NCI-H1105 treated with DMSO at 0.1 percent for 48 hours (cell line): Measurements from ENCODE around the gene LDB2.
"Not testable (repeated sequence)": the region's sequence is repeated elsewhere in the genome, so short reads cannot be mapped to it uniquely, and the experiment has no call there.

Experiments used
- DNase-seq: peaks from one replicate; lab custom pipeline; 2025; lab: John Stamatoyannopoulos, UW

LDB2 gene

GRCh38 chr4:16596267-16596666, 302.2 kb downstream of the LDB2 start:
- DNase-seq: no peak

- no peak for DNase-seq
Observed at GRCh38 chr4:16594128-16594527, 304.3 kb downstream of the LDB2 start.

DNA sequence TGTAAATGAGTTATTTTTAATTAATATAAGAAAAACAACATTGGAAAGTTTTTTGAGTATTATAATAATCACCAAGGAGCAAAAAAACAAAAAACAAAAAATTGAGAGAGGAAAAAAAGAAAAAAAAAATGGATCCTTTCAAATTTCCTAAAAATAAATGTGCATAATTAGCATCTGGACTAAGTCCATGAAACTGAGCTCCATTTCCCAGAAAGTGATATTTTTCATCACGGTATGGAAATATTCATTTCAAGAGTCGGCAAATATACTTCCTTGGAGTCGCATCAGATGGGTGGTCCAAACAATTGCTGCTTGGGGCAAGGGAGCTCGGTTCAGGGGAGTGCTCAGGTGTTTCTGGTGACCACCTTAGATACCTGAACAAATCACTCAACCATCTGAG, 305.1 kb downstream of the LDB2 start:
- DNase-seq: no peak

GRCh38 chr4:16591272-16591826, 307.1 kb downstream of the LDB2 start:
- DNase-seq: no peak

- no peak for DNase-seq
Observed at GRCh38 chr4:16590797-16591196, 307.6 kb downstream of the LDB2 start.

GRCh38 chr4:16588651-16589050, 309.8 kb downstream of the LDB2 start:
- no peak for DNase-seq

DNA sequence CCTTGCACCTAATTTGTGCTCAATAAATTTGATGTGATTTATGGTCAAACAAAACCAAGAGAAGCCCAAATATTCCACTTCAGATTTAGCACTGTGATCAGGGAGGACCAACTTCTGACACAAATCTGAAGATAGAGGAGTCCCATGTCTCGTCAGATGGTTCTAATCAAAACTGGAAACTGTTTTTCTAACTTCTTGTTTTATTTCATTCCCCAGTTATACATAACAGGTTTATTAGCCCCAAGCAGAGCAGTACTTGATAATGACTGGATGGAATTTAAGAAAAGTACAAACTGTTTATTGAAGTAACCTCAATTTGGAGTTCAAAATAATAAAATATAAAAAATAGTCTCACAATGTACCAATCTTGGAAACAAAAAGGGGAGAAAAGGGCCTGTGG, 310.3 kb downstream of the LDB2 start:
- DNase-seq: no peak

DNA sequence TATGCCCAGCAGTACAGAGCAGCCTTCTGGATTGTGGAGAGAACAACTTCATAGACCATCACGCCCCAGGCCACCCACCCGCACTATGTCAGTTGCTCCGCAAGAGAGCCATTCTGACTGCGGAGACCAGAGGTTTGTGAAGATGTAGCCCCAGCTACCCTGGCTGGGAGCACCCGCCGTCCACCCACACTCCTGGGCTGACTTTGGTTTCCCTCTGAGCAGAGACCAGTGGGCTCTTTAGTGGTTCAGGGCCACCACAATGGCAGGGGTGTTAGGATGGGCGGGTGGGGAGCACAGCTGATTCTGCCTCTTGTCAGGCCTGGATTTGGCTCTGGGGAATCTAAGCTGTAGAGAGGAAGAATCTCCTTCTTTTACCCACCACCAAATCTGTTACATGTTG, 313.4 kb downstream of the LDB2 start:
- DNase-seq: no peak

- no peak for DNase-seq
Observed at GRCh38 chr4:16583764-16584163, 314.7 kb downstream of the LDB2 start.

DNA sequence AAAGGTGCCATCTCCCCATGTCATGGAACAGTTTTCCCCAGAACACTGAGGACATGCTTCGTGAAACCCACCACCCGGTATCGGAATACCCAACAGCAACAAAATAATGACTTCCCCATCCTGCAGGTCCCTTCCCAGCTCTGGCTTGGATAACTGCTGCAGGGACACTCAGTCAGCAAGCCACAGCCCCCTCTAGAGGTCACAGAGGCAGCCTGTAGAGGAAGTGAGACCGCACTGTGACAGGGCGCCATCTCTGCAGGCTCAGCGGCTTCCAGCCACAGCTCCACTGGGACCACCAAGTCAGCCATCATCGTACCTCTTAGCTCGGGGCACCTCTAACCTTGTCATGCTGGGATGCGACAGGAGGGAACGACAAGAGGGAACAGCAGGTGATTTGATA, 315.9 kb downstream of the LDB2 start:
- no peak for DNase-seq

- no peak for DNase-seq
Observed at GRCh38 chr4:16582036-16582435, 316.4 kb downstream of the LDB2 start.

DNA sequence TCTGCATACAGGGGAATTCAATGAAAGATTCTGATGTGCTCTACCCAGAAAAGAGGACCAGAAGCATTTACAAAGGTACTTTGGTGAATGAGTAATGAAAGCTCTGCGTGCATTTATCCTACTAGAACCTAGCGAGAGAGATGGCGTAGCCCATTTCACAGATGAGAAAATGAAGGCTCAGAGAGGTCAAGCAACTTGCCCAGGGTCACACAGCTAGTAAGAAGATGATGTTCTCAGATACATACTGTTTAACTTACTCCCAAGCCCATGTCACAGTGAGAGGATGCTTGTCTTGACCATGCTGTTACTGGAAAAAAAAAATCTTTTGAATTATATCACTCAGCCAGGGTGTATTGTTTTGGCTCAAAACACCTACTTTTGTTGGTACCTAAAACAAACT, 317.3 kb downstream of the LDB2 start:
- no peak for DNase-seq

- DNase-seq: no peak
Observed at GRCh38 chr4:16580514-16580913, 317.9 kb downstream of the LDB2 start.

DNA sequence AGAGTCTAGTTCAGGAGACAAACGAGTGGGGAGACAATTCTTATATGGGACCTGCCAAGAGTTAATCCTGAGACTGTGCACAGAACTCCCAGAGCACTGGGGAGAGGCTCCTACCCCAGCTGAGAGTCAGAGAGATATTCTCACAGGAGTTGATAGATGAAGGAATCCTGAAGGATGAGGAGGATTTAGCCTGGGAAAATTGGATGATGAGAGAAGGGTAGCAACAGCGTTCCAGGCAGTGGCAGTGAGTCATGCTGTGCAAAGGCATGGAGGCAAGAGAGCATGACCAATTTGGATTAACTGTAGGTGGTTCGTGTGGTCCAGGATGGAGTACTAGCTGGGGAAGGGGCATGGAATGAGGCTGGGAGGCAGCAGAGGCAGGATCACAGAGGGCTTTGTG, 318.6 kb downstream of the LDB2 start:
- no peak for DNase-seq

GRCh38 chr4:16577177-16577576, 321.3 kb downstream of the LDB2 start:
- DNase-seq: no peak

DNA sequence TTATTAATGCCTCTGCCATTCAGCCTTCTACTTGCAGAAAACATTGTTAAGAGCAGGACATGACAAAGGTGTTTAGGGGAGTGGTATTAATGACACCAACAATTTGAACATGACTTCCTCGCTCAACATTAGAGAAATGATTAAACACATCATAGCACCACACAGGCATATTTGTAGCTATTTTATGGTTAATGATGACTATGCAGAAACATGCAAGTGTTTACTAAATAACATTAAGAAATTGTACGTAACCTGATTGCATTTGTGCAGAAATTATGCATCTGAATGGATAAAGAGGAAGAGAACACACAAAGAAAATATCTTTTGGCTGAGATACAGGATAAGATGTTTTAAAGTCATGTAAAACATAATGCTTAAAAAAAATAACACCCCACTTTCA, 323.5 kb downstream of the LDB2 start:
- no peak for DNase-seq

GRCh38 chr4:16573739-16574138, 324.7 kb downstream of the LDB2 start:
- no peak for DNase-seq

- DNase-seq: no peak
Observed at GRCh38 chr4:16573206-16573605, 325.2 kb downstream of the LDB2 start.

DNA sequence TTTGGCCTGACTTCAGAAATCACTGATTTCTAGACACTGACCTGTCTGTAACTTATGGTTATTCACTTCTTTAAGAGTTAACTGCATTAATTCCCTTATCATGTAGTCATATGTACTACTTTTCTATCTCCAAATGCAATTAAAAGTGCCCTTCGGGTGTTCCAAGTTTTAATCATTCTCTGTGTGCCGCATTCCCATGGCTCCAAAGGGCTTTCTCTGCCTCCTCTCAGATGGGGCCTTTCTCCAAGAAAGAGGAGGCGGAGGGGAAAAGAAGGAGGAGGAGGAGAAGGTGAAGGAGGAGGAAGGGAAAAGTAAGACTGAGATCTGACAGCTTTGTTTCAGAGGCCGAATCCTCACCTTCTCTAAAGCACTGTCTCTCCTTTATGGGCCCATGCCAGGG, 325.8 kb downstream of the LDB2 start:
- no peak for DNase-seq

DNA sequence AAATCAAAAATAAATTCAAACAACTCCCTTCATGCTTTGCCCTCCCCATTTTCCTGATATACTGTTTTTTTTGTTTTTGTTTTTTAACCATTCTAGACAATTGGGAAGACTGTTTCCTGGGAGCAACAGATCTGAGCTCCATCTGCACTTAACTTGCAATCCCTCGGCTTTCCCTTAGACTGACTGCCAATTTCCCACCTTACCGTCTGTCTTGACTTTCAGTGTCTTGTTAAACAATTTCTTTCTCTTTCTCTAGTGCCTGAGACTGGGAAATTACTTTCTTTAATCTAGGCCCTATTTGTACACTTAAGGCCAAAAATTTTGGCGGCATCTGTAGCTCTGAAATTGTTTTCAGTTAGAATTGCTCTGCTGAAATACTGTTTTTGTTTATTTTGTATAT, 326.3 kb downstream of the LDB2 start:
- no peak for DNase-seq

GRCh38 chr4:16569790-16570189, 328.7 kb downstream of the LDB2 start:
- no peak for DNase-seq

- DNase-seq: not testable (repeated sequence)
Observed at GRCh38 chr4:16557316-16557715, 341.1 kb downstream of the LDB2 start.

DNA sequence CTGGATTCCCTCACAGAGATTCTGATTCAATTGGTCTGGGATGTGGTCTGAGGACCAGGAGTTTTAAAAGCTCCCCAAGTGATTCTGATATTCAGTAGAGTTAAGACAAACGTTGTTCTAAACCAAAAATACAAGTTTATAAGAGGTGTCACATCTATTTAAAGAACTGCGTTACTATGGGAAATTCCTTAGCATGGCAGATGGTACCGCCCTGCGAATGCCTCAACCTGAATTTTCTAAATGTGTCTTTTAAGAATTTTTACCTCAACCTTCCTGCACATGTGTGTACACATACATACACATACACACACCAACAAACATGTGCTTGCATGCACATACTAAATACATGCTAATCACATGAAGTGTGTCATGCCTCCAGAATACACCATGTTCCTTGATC, 343.3 kb downstream of the LDB2 start:
- no peak for DNase-seq

DNA sequence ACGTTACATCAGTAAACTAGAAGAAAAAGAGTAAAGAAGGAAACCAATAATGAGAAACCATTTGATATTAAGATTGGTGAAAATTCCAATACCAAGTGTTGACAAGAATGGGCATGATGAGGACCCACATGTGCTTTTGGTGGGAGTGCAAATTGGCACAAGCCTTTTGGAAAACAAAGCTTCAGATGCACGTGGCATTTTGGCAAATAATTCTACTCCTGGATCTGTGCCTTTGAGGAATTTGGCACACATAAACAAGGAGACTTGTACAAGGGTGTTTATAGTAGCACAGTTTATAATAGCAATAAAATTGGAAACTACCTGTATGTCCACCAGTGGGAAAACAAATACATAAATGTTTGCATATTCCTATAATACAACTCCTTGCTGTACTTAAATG, 347.9 kb downstream of the LDB2 start:
- no peak for DNase-seq

DNA sequence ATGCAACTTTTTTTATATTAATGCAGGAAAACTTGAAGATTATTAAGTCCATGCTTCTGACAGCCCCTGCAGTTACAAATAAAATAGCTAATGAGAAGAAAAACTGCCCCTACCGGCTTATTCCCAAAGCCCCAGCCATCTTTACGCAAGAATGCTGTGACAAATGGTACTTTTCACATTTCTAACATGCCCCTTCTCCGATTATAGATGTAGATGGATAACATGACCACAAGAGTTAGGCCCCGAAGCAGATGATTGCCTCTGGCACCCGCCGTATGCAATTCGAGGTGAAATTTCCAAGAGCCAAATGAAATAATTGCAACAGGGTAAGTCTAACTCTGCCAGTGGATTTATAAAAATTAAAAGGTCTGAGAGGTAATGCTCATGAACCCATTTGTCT, 352.8 kb downstream of the LDB2 start:
- DNase-seq: no peak
